MM.1S (cell line): ENCODE results near the gene INPP5J.

ENCODE experiments used
- DNase-seq: peaks from one replicate; pipeline ENCODE4 v3.0.0-alpha.2; 2015
- H2AFZ ChIP-seq: fragments of 300-600 bp; sonication (generic); 2 replicates; pipeline ENCODE4 v1.6.0; 2016; ENCODE audit warnings: antibody characterized with exemption, low read length
- H3F3A ChIP-seq: fragments of 300-600 bp; sonication (generic); 2 replicates; pipeline ENCODE4 v1.6.1; 2016; ENCODE audit warnings: mild to moderate bottlenecking, antibody characterized with exemption, low read length, moderate library complexity, mixed read lengths; ENCODE audit not compliant: insufficient read depth
- H3K27ac ChIP-seq: fragments of 300-600 bp; sonication (generic); 2 replicates; pipeline ENCODE4 v1.5.1; 2016; ENCODE audit warnings: mild to moderate bottlenecking, low read length
- H3K27me3 ChIP-seq: fragments of 300-600 bp; sonication (generic); replicated peaks from 2 replicates; pipeline ENCODE4 v1.6.0; 2016; ENCODE audit warnings: low read length; ENCODE audit not compliant: insufficient read depth
- H3K36me3 ChIP-seq: fragments of 300-600 bp; sonication (generic); replicated peaks from 2 replicates; pipeline ENCODE4 v1.6.1; 2016; ENCODE audit warnings: mild to moderate bottlenecking, low read length, mixed read lengths; ENCODE audit not compliant: insufficient read depth
- H3K4me1 ChIP-seq: fragments of 300-600 bp; sonication (generic); 2 replicates; pipeline ENCODE4 v1.6.1; 2016; ENCODE audit warnings: low read length, mixed read lengths
- H3K4me2 ChIP-seq: fragments of 300-600 bp; sonication (generic); 2 replicates; pipeline ENCODE4 v1.6.0; 2016; ENCODE audit warnings: low read depth, low read length
- H3K4me3 ChIP-seq: fragments of 300-600 bp; sonication (generic); 2 replicates; pipeline ENCODE4 v1.5.1; 2016; ENCODE audit warnings: low read length, mixed read lengths
- H3K79me2 ChIP-seq: fragments of 300-600 bp; sonication (generic); 2 replicates; pipeline ENCODE4 v1.6.1; 2016; ENCODE audit warnings: mixed run types, low read length, mixed read lengths
- H3K9ac ChIP-seq: fragments of 300-600 bp; sonication (generic); 2 replicates; pipeline ENCODE4 v1.6.1; 2016; ENCODE audit warnings: low read length, mixed read lengths
- H3K9me2 ChIP-seq: fragments of 300-600 bp; sonication (generic); replicated peaks from 2 replicates; pipeline ENCODE4 v1.6.1; 2016; ENCODE audit warnings: mild to moderate bottlenecking, low read length, mixed read lengths; ENCODE audit not compliant: insufficient read depth
- H3K9me3 ChIP-seq: fragments of 300-600 bp; sonication (generic); replicated peaks from 2 replicates; pipeline ENCODE4 v1.6.1; 2016; ENCODE audit warnings: mild to moderate bottlenecking, low read length, mixed read lengths; ENCODE audit not compliant: insufficient read depth
- H4K20me1 ChIP-seq: fragments of 300-600 bp; sonication (generic); 2 replicates; pipeline ENCODE4 v1.6.1; 2016; ENCODE audit warnings: mild to moderate bottlenecking, low read length, moderate library complexity, mixed read lengths; ENCODE audit not compliant: insufficient read depth
- CTCF ChIP-seq: fragments of 300-600 bp; sonication (generic); IDR thresholded peaks from 2 replicates; pipeline ENCODE4 v1.5.1; 2016; ENCODE audit warnings: antibody characterized with exemption, low read length, mixed read lengths
- EZH2 ChIP-seq: fragments of 300-600 bp; sonication (generic); optimal IDR thresholded peaks from 2 replicates; pipeline ENCODE3; 2017; ENCODE audit warnings: low read depth, mild to moderate bottlenecking, antibody characterized with exemption, low read length, mixed read lengths
- EZH2phosphoT487 ChIP-seq: fragments of 300-600 bp; sonication (generic); IDR thresholded peaks from 2 replicates; pipeline ENCODE4 v1.6.1; 2018; ENCODE audit warnings: antibody characterized with exemption, low read length

The INPP5J gene

GRCh38 chr22:31138126-31138525 lies 15.4 kb downstream of the INPP5J start:
- Histone ChIP-seq H3K4me1 (no peaks in the 10 kb centered on the region), H2AFZ (no peak overlapping the region), H3K27me3 (peaks cover 6% of the 10 kb centered on the region; the same call in 1 of the 2 replicates), H3K9ac (no peak overlapping the region), H3K36me3 (no peaks in the 10 kb centered on the region), H3K27ac (no peak overlapping the region), H3K9me3 (no peaks in the 10 kb centered on the region), H3F3A (no peaks in the 10 kb centered on the region), H3K4me2 (no peak overlapping the region), H4K20me1 (no peaks in the 10 kb centered on the region), H3K9me2 (no peaks in the 10 kb centered on the region), H3K79me2 (no peaks in the 10 kb centered on the region), H3K4me3 (no peak overlapping the region)
- no peak for DNase-seq
- TF ChIP-seq EZH2 (no peak), CTCF (no peak), EZH2phosphoT487 (no peak)

GRCh38 chr22:31139066-31139465 lies 16.3 kb downstream of the INPP5J start:
- TF ChIP-seq CTCF, result no peak
- TF ChIP-seq EZH2, result no peak
- no peak for TF ChIP-seq EZH2phosphoT487
- Histone ChIP-seq H2AFZ (no peak overlapping the region), H3K4me3 (no peak overlapping the region), H3K36me3 (no peaks in the 10 kb centered on the region), H3K27me3 (peaks cover 8% of the 10 kb centered on the region; the same call in 1 of the 2 replicates), H3K79me2 (no peaks in the 10 kb centered on the region), H3K9me2 (no peaks in the 10 kb centered on the region), H4K20me1 (no peaks in the 10 kb centered on the region), H3K27ac (no peak overlapping the region), H3K9ac (no peak overlapping the region), H3K4me1 (no peaks in the 10 kb centered on the region), H3K9me3 (no peaks in the 10 kb centered on the region), H3K4me2 (no peak overlapping the region), H3F3A (no peaks in the 10 kb centered on the region)
- no peak for DNase-seq

GRCh38 chr22:31139866-31140716 lies 17.3 kb downstream of the INPP5J start, which contains the start of gene PLA2G3:
Gene PLA2G3, minus strand, starts transcription at chr22:31140508. Its CDS starts 154 bp downstream, at chr22:31140354.
- no peaks in the 10 kb centered on the region for H3K9me3 ChIP-seq
- no peak within 1 kb of the TSS for H3K27ac ChIP-seq
- H3K79me2 ChIP-seq, result no peaks in the 10 kb centered on the region
- no peaks in the 10 kb centered on the region for H3F3A ChIP-seq
- TF ChIP-seq EZH2 (no peak), CTCF (no peak), EZH2phosphoT487 (no peak)
- no peaks in the 10 kb centered on the region for H4K20me1 ChIP-seq
- peaks cover 8% of the 10 kb centered on the region; the same call in 1 of the 2 replicates for H3K27me3 ChIP-seq
- no peaks in the 10 kb centered on the region for H3K36me3 ChIP-seq
- DNase-seq, result no peak
- H3K9ac ChIP-seq, result no peak within 1 kb of the TSS
- H3K4me2 ChIP-seq, result no peak within 1 kb of the TSS
- no peak within 1 kb of the TSS for H2AFZ ChIP-seq
- H3K9me2 ChIP-seq, result no peaks in the 10 kb centered on the region
- H3K4me1 ChIP-seq, result no peaks in the 10 kb centered on the region
- no peak within 1 kb of the TSS for H3K4me3 ChIP-seq
